Fibroblast of pulmonary artery (primary cell): ENCODE results near the gene RAB1B.

Source experiments
- DNase-seq: peaks from one replicate; pipeline ENCODE4 v3.0.0-alpha.2; 2010; ENCODE audit warnings: low read depth
- H3K4me3 ChIP-seq: replicated peaks from 2 replicates; pipeline ENCODE4 v1.5.1; 2011; ENCODE audit warnings: low read depth, mild to moderate bottlenecking, control low read depth, low read length, moderate library complexity
- TF ChIP-seq, protein P1 (sequence below): IDR thresholded peaks from 2 replicates; pipeline ENCODE4 v1.5.1; 2011; ENCODE audit warnings: mild to moderate bottlenecking, control low read depth, low read length, inconsistent platforms; ENCODE audit errors: missing control alignments

The RAB1B gene

DNA sequence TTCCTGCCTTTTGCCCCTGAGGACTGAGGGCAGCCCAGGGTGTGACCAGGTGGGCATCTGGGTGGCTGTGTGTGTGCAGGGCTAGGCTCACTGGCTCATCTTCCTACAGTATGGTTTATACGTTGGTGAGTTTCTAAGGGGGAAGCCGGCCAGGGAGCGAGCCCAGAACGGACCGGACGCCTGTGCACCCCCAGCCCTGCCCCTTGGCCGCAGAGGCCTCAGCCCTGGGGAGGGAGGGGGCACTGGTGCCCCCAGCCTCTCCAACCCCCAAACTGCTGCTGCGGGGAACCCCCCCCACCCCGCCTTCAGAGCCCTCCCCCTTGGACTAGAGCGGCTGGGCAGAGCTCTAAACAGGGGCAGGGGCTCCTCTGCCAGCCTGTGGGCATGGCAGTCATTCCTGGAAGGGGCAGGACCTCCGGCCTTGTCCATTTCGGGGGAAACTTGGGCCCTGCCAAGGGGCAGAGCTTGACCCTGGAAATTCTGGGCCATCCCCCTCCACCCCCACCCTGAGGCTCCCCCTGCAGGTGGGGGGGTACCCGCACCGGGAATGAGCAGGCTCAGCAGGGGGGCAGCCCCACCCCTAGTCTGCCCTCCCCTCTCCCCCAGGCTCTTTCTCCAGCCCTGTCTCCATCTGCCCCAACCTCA lies 15.1 kb downstream of the RAB1B start:
- no peak overlapping the region for H3K4me3 ChIP-seq
- DNase-seq, result no peak
- TF ChIP-seq, protein P1, sequence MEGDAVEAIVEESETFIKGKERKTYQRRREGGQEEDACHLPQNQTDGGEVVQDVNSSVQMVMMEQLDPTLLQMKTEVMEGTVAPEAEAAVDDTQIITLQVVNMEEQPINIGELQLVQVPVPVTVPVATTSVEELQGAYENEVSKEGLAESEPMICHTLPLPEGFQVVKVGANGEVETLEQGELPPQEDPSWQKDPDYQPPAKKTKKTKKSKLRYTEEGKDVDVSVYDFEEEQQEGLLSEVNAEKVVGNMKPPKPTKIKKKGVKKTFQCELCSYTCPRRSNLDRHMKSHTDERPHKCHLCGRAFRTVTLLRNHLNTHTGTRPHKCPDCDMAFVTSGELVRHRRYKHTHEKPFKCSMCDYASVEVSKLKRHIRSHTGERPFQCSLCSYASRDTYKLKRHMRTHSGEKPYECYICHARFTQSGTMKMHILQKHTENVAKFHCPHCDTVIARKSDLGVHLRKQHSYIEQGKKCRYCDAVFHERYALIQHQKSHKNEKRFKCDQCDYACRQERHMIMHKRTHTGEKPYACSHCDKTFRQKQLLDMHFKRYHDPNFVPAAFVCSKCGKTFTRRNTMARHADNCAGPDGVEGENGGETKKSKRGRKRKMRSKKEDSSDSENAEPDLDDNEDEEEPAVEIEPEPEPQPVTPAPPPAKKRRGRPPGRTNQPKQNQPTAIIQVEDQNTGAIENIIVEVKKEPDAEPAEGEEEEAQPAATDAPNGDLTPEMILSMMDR, result no peak

DNA sequence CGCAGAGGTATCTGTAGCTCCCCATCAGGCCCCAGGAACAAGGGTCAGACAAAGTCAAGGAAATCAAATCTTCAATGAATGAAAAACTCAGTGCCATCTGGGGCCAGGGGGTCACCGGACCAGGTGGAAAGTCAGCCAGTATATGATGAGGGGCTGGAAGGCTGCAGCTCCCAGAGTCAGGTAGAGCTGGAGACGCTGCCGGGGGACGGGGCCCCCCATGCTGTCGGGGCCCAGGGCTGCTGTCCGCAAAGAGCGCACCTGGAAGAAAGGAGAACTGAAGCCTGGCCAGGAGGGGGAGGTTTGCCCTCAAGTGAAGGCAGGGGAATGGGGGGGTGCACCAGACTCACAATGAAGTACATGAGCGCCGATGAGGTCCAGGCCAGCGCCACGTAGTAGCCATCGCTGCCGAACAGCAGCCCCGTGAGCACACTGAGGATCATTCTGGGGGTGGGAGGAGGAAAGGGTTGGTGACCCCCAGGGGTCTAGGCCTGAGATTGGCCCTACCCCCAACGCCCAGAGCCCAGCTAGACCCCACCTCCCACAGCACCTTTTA lies 16.2 kb downstream of the RAB1B start:
- no peak overlapping the region for H3K4me3 ChIP-seq
- DNase-seq, result no peak
- TF ChIP-seq, protein P1, result no peak

DNA sequence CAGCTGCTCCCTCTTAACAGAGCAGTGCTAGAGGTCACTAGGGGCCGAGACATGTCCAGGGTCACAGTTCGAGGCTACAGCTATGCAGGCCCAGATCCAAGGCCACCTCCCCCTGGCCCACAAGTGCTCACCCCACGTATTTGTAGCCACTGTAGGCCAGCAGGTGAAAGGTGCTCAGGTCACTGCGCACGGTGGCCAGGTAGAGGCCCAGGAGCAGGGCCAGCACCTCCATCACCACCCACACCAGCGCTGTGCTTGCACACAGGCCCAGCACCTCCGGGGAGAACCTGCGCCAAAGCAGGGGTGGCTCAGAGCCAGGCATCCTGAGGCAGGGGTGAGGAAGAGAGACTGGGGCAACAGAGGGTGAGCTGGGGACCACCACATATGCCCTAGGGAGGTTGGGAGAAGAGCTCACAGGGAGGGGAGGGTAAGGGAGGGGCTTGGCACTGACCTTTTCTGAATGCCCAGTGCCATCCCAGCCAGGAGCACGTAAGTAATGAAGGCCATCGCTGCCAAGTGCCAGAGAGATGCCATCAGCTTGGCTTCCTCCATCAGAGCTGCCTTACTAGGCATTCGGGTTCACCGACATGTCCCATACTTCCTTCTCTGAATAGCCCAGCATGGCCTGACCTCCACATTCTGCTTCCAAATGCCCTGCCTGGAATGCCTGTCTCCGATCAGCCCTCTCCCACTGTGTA lies 17.0 kb downstream of the RAB1B start:
- DNase-seq, result no peak
- TF ChIP-seq, protein P1, result no peak
- no peak overlapping the region for H3K4me3 ChIP-seq

DNA sequence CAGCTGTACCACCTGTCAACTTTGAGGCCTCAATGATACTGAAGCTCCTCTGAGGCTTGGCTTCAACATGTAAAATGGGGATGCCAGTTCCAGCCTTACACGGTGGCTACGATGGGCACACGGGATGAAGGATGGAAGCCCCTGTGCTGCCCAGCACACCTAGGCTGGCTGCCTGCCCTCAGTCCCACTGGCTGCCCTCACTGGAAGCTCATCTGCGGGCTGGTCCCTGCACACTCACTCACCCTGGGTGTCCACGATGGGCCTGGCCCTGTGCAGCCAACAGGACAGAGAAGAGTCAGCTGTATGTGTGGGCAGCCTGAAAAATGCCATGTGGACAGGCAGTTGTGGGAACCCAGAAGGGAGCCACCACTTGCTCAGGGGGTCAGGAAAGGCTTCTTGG lies 18.3 kb downstream of the RAB1B start:
- H3K4me3 ChIP-seq, result no peak overlapping the region
- TF ChIP-seq, protein P1, result no peak
- no peak for DNase-seq

DNA sequence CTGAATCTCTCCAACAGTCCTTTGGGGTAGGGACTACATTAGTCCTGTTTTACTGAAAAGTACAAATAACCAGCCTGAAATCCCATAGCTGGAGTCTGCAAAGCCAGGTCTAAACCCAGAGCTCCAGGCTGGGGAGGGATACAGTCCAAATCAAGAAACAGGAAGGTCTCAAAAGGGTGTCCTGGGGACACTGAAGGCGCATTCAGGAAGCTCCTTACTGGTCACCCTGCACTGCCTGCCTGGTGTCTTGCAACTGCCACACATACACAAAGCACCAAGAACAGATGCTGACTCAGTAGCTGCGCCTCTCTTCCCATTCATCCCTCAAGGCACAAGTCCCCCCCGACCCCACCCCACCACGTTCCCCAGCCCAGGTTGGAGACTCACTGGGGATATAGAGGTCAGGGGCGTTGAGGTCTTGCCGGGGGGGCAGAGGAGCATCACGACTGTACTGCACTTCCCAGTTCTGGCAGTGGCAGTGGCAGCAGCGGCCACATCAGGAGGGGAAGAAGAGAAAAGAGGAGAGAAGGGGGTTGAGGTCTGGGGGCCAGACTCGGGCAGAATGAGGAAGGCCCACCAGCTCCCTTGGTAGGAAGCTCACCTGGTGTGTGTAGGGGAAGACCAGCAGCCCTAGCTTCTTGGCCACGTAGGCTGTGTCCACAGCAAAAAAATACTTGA lies 18.9 kb downstream of the RAB1B start:
- H3K4me3 ChIP-seq, result peak overlapping the region; percentile 91
- TF ChIP-seq, protein P1, result no peak
- no peak for DNase-seq

DNA sequence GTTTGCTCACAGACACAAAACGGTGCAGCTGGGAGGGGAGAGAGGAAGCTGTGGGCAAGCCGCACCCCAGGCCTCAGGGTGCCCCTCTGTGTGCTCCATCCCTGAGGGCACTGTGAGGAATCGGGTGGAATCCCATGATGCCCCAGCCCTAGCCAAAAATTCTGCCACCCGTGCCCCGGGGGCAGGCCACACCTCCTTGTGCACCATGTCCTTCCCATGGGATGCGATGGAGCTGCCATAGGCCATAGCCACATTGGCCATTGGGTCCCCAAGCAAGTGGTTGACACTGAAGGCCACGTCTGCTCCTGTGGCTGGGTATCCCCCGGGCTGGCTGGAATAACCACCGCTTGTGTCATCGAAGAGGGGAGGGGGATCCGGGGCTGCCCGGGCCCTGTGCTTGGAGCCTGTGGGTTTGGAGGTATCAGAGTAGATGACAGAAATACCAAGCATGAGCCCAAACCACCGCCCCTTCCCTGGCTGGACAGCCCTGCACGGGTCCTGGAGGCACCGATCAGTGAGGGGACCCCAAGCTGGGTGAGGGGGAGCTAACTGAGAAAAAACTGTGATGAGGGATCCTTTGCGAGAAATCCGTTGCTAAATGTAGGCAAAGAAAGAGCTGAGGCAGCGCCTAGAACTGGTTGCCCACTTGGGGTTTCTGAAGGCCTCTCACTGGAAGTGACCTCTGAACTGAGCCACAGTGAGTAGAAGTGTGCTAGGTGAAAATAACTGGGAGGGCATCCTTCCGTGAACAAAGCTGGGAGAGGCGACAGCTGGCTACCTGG lies 19.6 kb downstream of the RAB1B start:
- DNase-seq, result no peak

More for the DNA sequence above, 19.6 kb downstream of the RAB1B start:
- peak overlapping the region; percentile 91 for H3K4me3 ChIP-seq
- TF ChIP-seq, protein P1, result no peak
